ENCODE results near the gene ADGRB2. TPM values are rescaled to one million over a fixed set of nuclear protein-coding genes. Genes with fewer than 3 reads are reported as not detected.

Gene ADGRB2
- total RNA-seq, 1 experiment from 2014 or later, result 2.9 TPM

DNA sequence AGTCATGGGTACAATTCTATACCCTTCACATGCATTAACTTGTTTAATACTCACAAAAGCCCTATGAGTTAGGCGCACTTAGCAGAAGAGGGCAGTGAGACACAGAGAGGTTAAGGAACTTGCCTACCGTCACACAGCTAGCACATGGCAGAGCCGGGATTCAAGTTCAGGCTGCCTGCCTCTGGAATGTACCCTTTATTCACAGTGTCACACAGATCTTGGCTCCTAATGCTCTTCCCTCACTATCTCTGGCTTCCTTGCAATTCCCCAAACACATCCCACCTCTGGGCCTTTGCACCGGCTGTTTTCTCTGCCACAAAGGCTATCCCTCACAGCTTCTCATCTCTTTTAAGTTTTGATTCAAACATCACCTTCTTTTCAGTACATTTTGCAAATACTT lies 85.5 kb downstream of the ADGRB2 start:
- Mint-ChIP-seq H3K4me1 (ENCODE audit: low read depth, unreplicated experiment) (no peaks in the 10 kb centered on the region), H3K27ac (ENCODE audit: unreplicated experiment) (no peak overlapping the region), H3K4me3 (ENCODE audit: low read depth, unreplicated experiment) (no peak overlapping the region), H3K36me3 (ENCODE audit: insufficient read depth, unreplicated experiment) (no peaks in the 10 kb centered on the region), H3K9me3 (ENCODE audit: low read depth, unreplicated experiment) (no peaks in the 10 kb centered on the region), H3K27me3 (ENCODE audit: unreplicated experiment) (peaks cover 70% of the 10 kb centered on the region)
- intact Hi-C loops (cut with micrococcal nuclease; ENCODE audit: unreplicated experiment), result no loop called here
- BruUV-seq (replicated peaks), result no TSS peak
- DNase-seq, result no peak
- no peak for TF ChIP-seq CTCF (IDR thresholded peaks at IDR 0.05; ENCODE audit: unreplicated experiment)
- CTCF ChIA-PET, result interaction anchor here (1.1 kb wide), 1 partner anchor 9 kb away, joined by 3 read pairs; no protein-coding TSS in a partner anchor

DNA sequence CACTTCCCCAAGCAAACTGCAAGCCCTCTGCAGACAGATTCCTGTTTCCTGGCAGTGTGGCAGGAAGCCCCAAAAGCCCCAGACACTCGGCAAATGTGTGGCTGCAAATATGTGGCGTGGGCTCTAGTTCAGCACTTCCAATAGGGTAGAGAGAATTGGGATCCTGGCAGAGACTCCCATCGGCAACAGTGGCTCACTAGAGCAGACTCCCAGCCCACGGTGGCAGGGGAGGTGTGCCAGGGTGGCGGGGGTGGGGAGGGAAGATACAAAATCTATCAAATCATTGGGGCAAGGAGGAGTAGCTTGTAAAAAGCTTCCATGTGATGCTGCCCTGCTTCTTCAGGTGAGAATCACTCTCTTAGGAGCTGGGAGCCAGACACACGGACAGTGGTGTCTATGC lies 86.2 kb downstream of the ADGRB2 start:
- CTCF ChIA-PET, result interaction anchor here (0.6 to 1.3 kb wide), 3 partner anchors 8 to 23 kb away, joined by 3 to 10 read pairs (median 4); no protein-coding TSS in a partner anchor
- DNase-seq, result no peak
- no peaks in the 10 kb centered on the region for H3K36me3 Mint-ChIP-seq (ENCODE audit: insufficient read depth, unreplicated experiment)
- no peak overlapping the region for H3K4me3 Mint-ChIP-seq (ENCODE audit: low read depth, unreplicated experiment)
- TF ChIP-seq CTCF (IDR thresholded peaks at IDR 0.05; ENCODE audit: unreplicated experiment), result no peak
- H3K9me3 Mint-ChIP-seq (ENCODE audit: low read depth, unreplicated experiment), result no peaks in the 10 kb centered on the region
- BruUV-seq (replicated peaks), result no TSS peak
- intact Hi-C loops (cut with micrococcal nuclease; ENCODE audit: unreplicated experiment), result no loop called here
- H3K27ac Mint-ChIP-seq (ENCODE audit: unreplicated experiment), result no peak overlapping the region
- H3K4me1 Mint-ChIP-seq (ENCODE audit: low read depth, unreplicated experiment), result no peaks in the 10 kb centered on the region
- H3K27me3 Mint-ChIP-seq (ENCODE audit: unreplicated experiment), result peaks cover 70% of the 10 kb centered on the region

DNA sequence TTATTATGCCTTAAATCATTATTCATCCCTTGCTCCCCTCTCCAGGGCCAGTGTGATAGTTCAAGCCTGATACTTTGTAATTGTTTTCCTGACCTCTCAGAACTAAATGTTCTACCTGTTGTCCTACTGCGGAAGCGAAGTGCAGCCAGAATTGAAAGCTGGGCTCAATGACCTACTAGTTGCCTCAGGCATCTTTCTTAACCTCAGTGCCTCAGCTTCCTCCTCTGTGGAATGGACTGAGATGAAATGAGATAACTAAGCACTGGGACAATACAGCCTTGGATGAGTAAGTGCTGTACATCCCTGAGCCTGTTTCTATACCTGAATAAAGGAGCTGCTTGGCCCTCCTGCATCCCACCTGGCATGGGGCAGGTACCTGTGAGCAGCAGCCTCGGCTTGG lies 86.7 kb downstream of the ADGRB2 start:
- Mint-ChIP-seq H3K36me3 (ENCODE audit: insufficient read depth, unreplicated experiment) (no peaks in the 10 kb centered on the region), H3K4me3 (ENCODE audit: low read depth, unreplicated experiment) (no peak overlapping the region), H3K27ac (ENCODE audit: unreplicated experiment) (no peak overlapping the region), H3K9me3 (ENCODE audit: low read depth, unreplicated experiment) (no peaks in the 10 kb centered on the region), H3K27me3 (ENCODE audit: unreplicated experiment) (peaks cover 71% of the 10 kb centered on the region), H3K4me1 (ENCODE audit: low read depth, unreplicated experiment) (no peaks in the 10 kb centered on the region)
- no TSS peak for BruUV-seq (replicated peaks)
- DNase-seq, result no peak
- CTCF ChIA-PET, result interaction anchor here (0.6 to 1.3 kb wide), 2 partner anchors 13 to 22 kb away, joined by 4 to 10 read pairs; no protein-coding TSS in a partner anchor
- TF ChIP-seq CTCF (IDR thresholded peaks at IDR 0.05; ENCODE audit: unreplicated experiment), result no peak
- intact Hi-C loops (cut with micrococcal nuclease; ENCODE audit: unreplicated experiment), result no loop called here

Small RNA genes within 50 kb of the gene (microRNA-seq; reads per million reads assigned to microRNA genes)
- gene MIR4254, result not detected

Other genes with a start within 250 kb of the ADGRB2 start
- 388 and 430 TPM in 2 replicates for gene TINAGL1, start 187.8 kb downstream of the ADGRB2 start, total RNA-seq (2022)
- gene HCRTR1, start 146.7 kb downstream of the ADGRB2 start, total RNA-seq (2022), result not detected in 2 replicates
- 61.5 and 65.2 TPM in 2 replicates for gene PEF1, start 119.5 kb downstream of the ADGRB2 start, total RNA-seq (2022)
- gene COL16A1, start 60.3 kb downstream of the ADGRB2 start, total RNA-seq (2022), result 3.8 and 9.2 TPM in 2 replicates
- 6.3 and 8.4 TPM in 2 replicates for gene SPOCD1, start 51.7 kb upstream of the ADGRB2 start, total RNA-seq (2022)
- 337 and 366 TPM in 2 replicates for gene PTP4A2, start 174.0 kb upstream of the ADGRB2 start, total RNA-seq (2022)
- gene KHDRBS1, start 249.5 kb upstream of the ADGRB2 start, total RNA-seq (2022), result 158 and 159 TPM in 2 replicates